ENCODE measurements around the gene SPATA31C1. TPM values are rescaled to one million over a fixed set of nuclear protein-coding genes. Genes with fewer than 3 reads are reported as not detected.

The SPATA31C1 gene
- total and polyA plus RNA-seq, 2 donors (not counting 1 experiment from before 2014, with no cell fraction given) = not detected

DNA sequence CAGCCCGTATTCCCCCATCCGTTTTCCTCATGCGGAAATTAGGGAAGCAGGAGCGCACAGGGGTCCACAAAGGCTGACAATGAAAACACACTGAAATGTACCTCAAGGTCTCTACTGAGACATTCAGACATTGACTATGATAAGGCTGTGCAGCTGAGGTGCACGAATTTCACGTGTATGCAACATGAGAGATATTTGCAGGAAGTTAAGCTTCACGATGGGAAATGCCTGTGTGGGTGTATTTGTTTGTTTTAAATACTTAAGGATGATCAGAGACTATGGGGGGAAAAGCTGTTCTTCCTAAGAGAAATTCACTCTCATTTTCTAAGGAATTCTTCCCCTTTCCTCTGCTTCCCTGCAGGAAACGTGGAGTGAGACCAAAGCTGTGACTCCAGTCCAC lies 37.6 kb upstream of the SPATA31C1 start:
- no peaks in the 10 kb centered on the region for H3K36me3 ChIP-seq (ENCODE audit: control insufficient read depth, insufficient read depth, low read length)
- peak in 1 of 2 donors; percentile 51 for DNase-seq (ENCODE audit: low read depth in 2 of 2)
- peaks cover 3% of the 10 kb centered on the region for H3K4me1 ChIP-seq (ENCODE audit: control insufficient read depth, extremely low read depth, insufficient read depth, low read length)
- no peak overlapping the region for H3K27ac ChIP-seq (ENCODE audit: insufficient read depth, low read length)
- H3K9ac ChIP-seq (ENCODE audit: insufficient read depth, low read length) = no peak overlapping the region
- H3K4me2 ChIP-seq (ENCODE audit: extremely low read depth, insufficient read depth, low read length) = no peak overlapping the region
- no peaks in the 10 kb centered on the region for H4K20me1 ChIP-seq (ENCODE audit: control insufficient read depth, extremely low read depth, insufficient read depth, low read length)
- H3K27me3 ChIP-seq (ENCODE audit: control insufficient read depth, insufficient read depth, low read length) = no peaks in the 10 kb centered on the region
- H3K9me3 ChIP-seq (ENCODE audit: control insufficient read depth, insufficient read depth, low read depth, low read length) = no peaks in the 10 kb centered on the region
- H2AFZ ChIP-seq (ENCODE audit: low read length) = no peak overlapping the region
- no peak overlapping the region for H3K4me3 ChIP-seq (replicated peaks in 1 of 4; ENCODE audit: control extremely low read depth in 1 of 4, insufficient read depth in 1 of 4, low read depth in 3 of 4, low read length in 4 of 4)
- TF ChIP-seq, protein P1, sequence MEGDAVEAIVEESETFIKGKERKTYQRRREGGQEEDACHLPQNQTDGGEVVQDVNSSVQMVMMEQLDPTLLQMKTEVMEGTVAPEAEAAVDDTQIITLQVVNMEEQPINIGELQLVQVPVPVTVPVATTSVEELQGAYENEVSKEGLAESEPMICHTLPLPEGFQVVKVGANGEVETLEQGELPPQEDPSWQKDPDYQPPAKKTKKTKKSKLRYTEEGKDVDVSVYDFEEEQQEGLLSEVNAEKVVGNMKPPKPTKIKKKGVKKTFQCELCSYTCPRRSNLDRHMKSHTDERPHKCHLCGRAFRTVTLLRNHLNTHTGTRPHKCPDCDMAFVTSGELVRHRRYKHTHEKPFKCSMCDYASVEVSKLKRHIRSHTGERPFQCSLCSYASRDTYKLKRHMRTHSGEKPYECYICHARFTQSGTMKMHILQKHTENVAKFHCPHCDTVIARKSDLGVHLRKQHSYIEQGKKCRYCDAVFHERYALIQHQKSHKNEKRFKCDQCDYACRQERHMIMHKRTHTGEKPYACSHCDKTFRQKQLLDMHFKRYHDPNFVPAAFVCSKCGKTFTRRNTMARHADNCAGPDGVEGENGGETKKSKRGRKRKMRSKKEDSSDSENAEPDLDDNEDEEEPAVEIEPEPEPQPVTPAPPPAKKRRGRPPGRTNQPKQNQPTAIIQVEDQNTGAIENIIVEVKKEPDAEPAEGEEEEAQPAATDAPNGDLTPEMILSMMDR (conservative IDR thresholded peaks at IDR 0.05 in 1 of 2, IDR thresholded peaks at IDR 0.05 in 1 of 2; ENCODE audit: low read depth in 1 of 2, low read length in 2 of 2) = no peak
- H3K79me2 ChIP-seq (ENCODE audit: control insufficient read depth, insufficient read depth, low read length) = no peaks in the 10 kb centered on the region

DNA sequence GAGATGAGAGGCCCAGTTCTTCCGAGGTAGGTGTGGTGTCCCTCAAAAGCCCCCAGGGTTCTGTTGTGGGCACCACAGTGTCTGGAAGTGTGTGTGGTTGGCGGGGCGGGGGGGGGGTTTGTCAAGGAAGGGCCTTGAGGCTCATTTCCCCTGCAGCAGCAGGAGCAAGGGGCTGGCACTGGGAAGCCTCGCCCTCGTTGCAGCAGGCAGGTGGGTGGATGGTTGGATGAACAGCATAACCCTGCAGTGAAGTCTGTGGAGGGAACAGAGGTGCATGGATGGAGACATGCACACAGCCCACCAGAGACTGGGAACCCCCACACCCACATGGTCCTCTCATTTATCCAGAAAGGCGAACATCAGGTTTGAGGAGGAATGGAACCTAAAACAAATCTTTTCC lies 37.1 kb upstream of the SPATA31C1 start:
- no peaks in the 10 kb centered on the region for H4K20me1 ChIP-seq (ENCODE audit: control insufficient read depth, extremely low read depth, insufficient read depth, low read length)
- H2AFZ ChIP-seq (ENCODE audit: low read length) = no peak overlapping the region
- peaks cover 3% of the 10 kb centered on the region for H3K4me1 ChIP-seq (ENCODE audit: control insufficient read depth, extremely low read depth, insufficient read depth, low read length)
- no peaks in the 10 kb centered on the region for H3K27me3 ChIP-seq (ENCODE audit: control insufficient read depth, insufficient read depth, low read length)
- H3K9ac ChIP-seq (ENCODE audit: insufficient read depth, low read length) = no peak overlapping the region
- no peaks in the 10 kb centered on the region for H3K79me2 ChIP-seq (ENCODE audit: control insufficient read depth, insufficient read depth, low read length)
- no peaks in the 10 kb centered on the region for H3K9me3 ChIP-seq (ENCODE audit: control insufficient read depth, insufficient read depth, low read depth, low read length)
- no peaks in the 10 kb centered on the region for H3K36me3 ChIP-seq (ENCODE audit: control insufficient read depth, insufficient read depth, low read length)
- no peak for DNase-seq (ENCODE audit: low read depth in 2 of 2)
- no peak overlapping the region for H3K27ac ChIP-seq (ENCODE audit: insufficient read depth, low read length)
- TF ChIP-seq, protein P1 (conservative IDR thresholded peaks at IDR 0.05 in 1 of 2, IDR thresholded peaks at IDR 0.05 in 1 of 2; ENCODE audit: low read depth in 1 of 2, low read length in 2 of 2) = no peak
- TF ChIP-seq EZH2 (IDR thresholded peaks at IDR 0.05; ENCODE audit: low read length, missing control alignments) = no peak
- no peak overlapping the region for H3K4me3 ChIP-seq (replicated peaks in 1 of 4; ENCODE audit: control extremely low read depth in 1 of 4, insufficient read depth in 1 of 4, low read depth in 3 of 4, low read length in 4 of 4)
- H3K4me2 ChIP-seq (ENCODE audit: extremely low read depth, insufficient read depth, low read length) = no peak overlapping the region

DNA sequence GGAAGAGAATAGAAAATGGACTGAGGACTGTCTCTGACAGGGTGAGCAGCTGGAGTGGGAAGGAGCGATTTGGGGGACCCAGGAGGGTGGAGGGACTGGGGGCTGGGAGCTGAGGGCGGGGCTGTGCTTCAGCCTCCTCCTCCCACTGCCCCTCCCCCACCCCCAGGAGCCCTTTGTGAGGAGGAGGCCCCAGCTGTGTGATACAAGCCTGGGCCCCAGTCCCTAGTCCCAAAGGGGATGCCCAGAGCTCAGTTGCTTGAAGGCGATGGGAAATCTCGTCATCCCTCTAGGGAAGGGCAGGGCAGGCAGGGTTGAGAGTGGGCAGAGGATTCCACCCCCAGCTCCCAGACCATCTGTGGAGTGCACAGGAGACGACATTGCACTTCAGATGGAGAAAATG lies 35.1 kb upstream of the SPATA31C1 start, which contains the start of gene SPATA31E1:
Gene SPATA31E1, plus strand, starts transcription at position 251 of the 400 bp plus-strand sequence. Its CDS starts 15 bp downstream, at position 266.
- Histone ChIP-seq H2AFZ (ENCODE audit: low read length) (no peak within 1 kb of the TSS), H3K79me2 (ENCODE audit: control insufficient read depth, insufficient read depth, low read length) (no peaks in the 10 kb centered on the region), H3K4me1 (ENCODE audit: control insufficient read depth, extremely low read depth, insufficient read depth, low read length) (peaks cover 3% of the 10 kb centered on the region), H3K4me3 (replicated peaks in 1 of 4; ENCODE audit: control extremely low read depth in 1 of 4, insufficient read depth in 1 of 4, low read depth in 3 of 4, low read length in 4 of 4) (no peak within 1 kb of the TSS), H4K20me1 (ENCODE audit: control insufficient read depth, extremely low read depth, insufficient read depth, low read length) (no peaks in the 10 kb centered on the region), H3K27ac (ENCODE audit: insufficient read depth, low read length) (no peak within 1 kb of the TSS), H3K9me3 (ENCODE audit: control insufficient read depth, insufficient read depth, low read depth, low read length) (no peaks in the 10 kb centered on the region), H3K9ac (ENCODE audit: insufficient read depth, low read length) (no peak within 1 kb of the TSS), H3K4me2 (ENCODE audit: extremely low read depth, insufficient read depth, low read length) (no peak within 1 kb of the TSS), H3K36me3 (ENCODE audit: control insufficient read depth, insufficient read depth, low read length) (no peaks in the 10 kb centered on the region), H3K27me3 (ENCODE audit: control insufficient read depth, insufficient read depth, low read length) (no peaks in the 10 kb centered on the region)
- TF ChIP-seq EZH2 (IDR thresholded peaks at IDR 0.05; ENCODE audit: low read length, missing control alignments) = no peak
- TF ChIP-seq, protein P1 (conservative IDR thresholded peaks at IDR 0.05 in 1 of 2, IDR thresholded peaks at IDR 0.05 in 1 of 2; ENCODE audit: low read depth in 1 of 2, low read length in 2 of 2) = no peak
- no peak for DNase-seq (ENCODE audit: low read depth in 2 of 2)

Measured in fibroblast of lung (primary cell).